Astrocyte of the spinal cord (primary cell): ENCODE measurements around the gene EMCN.

Source experiments
- DNase-seq: peaks from one replicate; pipeline ENCODE4 v3.0.0; 2011; ENCODE audit warnings: low read depth, low spot score
- H3K4me3 ChIP-seq: 2 replicates; pipeline ENCODE4 v1.5.1; 2011; ENCODE audit warnings: low read depth, mild to moderate bottlenecking, low read length, moderate library complexity
- CTCF ChIP-seq: IDR thresholded peaks from 2 replicates; pipeline ENCODE4 v1.5.1; 2012; ENCODE audit warnings: low read depth, mild to moderate bottlenecking, low read length, inconsistent platforms
- in situ Hi-C: cut with HindIII; loops from 2 replicates; pipeline ENCODE4 v1.10.0; 2017; ENCODE audit warnings: low sequenced_read_pairs

EMCN gene

GRCh38 chr4:100516225-100516624 lies 1.6 kb downstream of the EMCN start:
- TF ChIP-seq CTCF: no peak
- in situ Hi-C loops: no loop called here
- no peak for DNase-seq
- H3K4me3 ChIP-seq: no peak overlapping the region

GRCh38 chr4:100511896-100512295 lies 5.9 kb downstream of the EMCN start:
- in situ Hi-C loops: no loop called here
- no peak for TF ChIP-seq CTCF
- no peak for DNase-seq
- H3K4me3 ChIP-seq: no peak overlapping the region

DNA sequence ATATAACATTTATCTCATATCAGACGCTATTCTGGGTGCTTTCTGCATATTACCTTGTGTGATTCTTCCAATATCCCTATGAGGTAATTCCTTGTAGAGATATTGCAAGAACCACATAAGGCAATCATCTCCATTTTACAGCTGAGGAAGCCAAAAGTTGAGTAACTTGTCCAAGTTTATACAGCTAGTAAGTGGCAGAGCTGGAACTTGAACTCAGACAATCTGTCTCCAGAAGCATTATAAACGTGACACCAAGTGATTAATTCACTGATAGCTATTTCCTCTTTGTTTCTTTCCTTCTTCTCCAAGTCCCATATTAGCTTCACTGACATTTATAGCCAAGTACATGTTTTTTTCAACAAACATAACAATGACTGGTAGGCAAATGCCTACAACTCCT lies 7.3 kb downstream of the EMCN start:
- no peak for TF ChIP-seq CTCF
- in situ Hi-C loops: no loop called here
- H3K4me3 ChIP-seq: no peak overlapping the region
- DNase-seq: no peak

DNA sequence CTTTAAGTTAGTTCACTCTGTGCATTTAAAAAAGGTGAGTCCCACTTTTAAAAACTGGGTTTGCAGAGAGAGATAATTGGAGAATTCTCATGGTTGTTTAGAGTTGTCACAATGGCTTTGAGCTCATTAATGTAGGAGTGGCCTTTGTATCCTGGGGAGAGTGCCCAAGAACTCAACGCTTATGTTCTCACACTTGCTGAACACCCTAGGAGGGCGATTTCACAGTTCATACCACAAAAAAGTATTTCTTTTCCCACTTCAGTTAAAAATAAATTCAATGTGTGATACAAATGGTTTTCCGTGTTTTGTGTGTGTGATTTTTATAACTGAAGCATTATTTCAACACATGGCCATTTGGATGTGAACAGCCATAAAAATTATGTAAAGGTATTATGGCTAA lies 8.4 kb downstream of the EMCN start:
- in situ Hi-C loops: no loop called here
- no peak for TF ChIP-seq CTCF
- DNase-seq: no peak
- H3K4me3 ChIP-seq: no peak overlapping the region

DNA sequence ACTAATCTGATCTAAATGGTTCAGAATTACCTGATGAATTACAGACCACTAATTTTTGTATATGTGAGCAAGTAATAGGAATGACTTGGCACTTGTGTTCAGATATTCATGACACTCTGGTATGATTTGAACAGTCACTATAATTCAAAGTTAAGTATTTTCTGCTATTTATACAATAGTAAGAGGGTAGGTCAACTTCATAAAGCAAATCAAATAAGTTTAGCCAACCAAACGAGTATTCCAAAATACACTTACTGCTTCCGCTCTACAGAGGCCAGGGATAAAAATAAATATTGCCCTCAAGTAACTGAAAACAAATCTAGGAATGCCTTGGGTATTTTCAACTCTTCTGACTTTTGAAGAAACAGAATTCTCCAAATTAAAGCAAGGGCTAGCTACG lies 9.1 kb downstream of the EMCN start:
- in situ Hi-C loops: no loop called here
- TF ChIP-seq CTCF: no peak
- no peak overlapping the region for H3K4me3 ChIP-seq
- DNase-seq: no peak

DNA sequence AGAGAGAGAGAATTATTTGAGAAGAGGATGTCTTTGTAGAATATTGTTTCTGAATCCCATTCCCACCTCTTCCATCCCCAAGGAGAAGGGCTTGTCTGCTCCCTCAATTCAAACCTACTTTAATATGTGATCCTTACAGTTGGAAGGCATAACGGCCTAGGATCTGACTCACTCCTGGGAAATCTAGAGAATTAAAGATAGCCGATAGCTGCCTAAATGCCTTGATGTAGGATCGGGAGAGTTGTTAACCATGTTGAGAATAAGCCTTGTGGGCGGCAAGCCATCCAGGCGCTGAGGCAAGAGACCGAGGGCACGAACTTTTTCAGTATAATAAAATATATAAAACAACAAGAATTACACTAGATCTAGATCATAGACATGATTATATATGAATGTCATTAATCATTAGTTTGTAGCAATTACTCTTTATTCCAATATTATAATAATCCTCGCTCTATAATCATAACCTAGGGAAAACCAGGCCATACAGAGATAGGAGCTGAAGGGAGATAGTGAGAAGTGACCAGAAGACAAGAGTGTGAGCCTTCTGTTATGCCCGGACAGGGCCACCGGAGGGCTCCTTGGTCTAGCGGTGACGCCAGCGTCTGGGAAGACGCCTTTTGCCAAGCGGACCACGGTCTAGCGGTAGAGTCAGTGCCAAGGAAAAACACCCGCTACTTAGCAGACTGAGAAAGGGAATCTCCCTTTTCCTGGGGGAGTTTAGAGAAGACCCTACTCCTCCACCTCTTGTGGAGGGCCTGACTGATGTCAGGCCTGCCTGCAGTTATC lies 13.5 kb downstream of the EMCN start:
- no peak overlapping the region for H3K4me3 ChIP-seq
- no peak for TF ChIP-seq CTCF
- in situ Hi-C loops: no loop called here
- DNase-seq: peak; percentile 5
